ENCODE results near the gene KLK3.

The KLK3 gene

DNA sequence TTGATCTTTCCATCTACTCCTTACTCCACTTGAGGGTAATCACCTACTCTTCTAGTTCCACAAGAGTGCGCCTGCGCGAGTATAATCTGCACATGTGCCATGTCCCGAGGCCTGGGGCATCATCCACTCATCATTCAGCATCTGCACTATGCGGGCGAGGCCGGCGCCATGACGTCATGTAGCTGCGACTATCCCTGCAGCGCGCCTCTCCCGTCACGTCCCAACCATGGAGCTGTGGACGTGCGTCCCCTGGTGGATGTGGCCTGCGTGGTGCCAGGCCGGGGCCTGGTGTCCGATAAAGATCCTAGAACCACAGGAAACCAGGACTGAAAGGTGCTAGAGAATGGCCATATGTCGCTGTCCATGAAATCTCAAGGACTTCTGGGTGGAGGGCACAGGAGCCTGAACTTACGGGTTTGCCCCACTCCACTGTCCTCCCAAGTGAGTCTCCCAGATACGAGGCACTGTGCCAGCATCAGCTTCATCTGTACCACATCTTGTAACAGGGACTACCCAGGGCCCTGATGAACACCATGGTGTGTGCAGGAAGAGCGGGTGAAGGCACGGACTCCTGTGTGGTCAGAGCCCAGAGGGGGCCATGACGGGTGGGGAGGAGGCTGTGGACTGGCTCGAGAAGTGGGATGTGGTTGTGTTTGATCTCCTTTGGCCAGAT is 15.8 kb downstream of the KLK3 start:
- no peak overlapping the region for H3K27ac ChIP-seq (ENCODE audit: low read depth, low read length)
- H3K4me1 ChIP-seq (ENCODE audit: insufficient read depth, low read length), result no peaks in the 10 kb centered on the region
- no peak overlapping the region for H3K4me3 ChIP-seq (ENCODE audit: low read length)
- peaks cover 2% of the 10 kb centered on the region; the same call in 1 of the 2 replicates for H3K27me3 ChIP-seq (ENCODE audit: insufficient read depth, low read length)
- no peak overlapping the region for H3K9ac ChIP-seq (ENCODE audit: low read depth, low read length)
- 84% methylated on average over 26 of the region's 26 CpGs for WGBS
- 0 out of 2 replicates have a peak, but pooled peaks cover 9% of the 10 kb centered on the region for H3K9me3 ChIP-seq (ENCODE audit: insufficient read depth, low read depth, low read length)
- no peaks in the 10 kb centered on the region for H3K36me3 ChIP-seq (ENCODE audit: insufficient read depth, low read length)

DNA sequence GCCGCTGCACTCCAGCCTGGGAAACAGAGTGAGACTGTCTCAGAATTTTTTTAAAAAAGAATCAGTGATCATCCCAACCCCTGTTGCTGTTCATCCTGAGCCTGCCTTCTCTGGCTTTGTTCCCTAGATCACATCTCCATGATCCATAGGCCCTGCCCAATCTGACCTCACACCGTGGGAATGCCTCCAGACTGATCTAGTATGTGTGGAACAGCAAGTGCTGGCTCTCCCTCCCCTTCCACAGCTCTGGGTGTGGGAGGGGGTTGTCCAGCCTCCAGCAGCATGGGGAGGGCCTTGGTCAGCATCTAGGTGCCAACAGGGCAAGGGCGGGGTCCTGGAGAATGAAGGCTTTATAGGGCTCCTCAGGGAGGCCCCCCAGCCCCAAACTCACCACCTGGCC is 18.3 kb downstream of the KLK3 start, which contains the start of gene KLK2:
KLK2 (plus strand) TSS at position 384 of the 400 bp plus-strand sequence. CDS start 35 bp downstream, outside the sequence.
- H3K9me3 ChIP-seq (ENCODE audit: insufficient read depth, low read depth, low read length), result 0 out of 2 replicates have a peak, but pooled peaks cover 4% of the 10 kb centered on the region
- WGBS, result 75% methylated on average over 2 of the region's 3 CpGs
- no peak within 1 kb of the TSS for H3K27ac ChIP-seq (ENCODE audit: low read depth, low read length)
- no peak within 1 kb of the TSS for H3K4me3 ChIP-seq (ENCODE audit: low read length)
- H3K27me3 ChIP-seq (ENCODE audit: insufficient read depth, low read length), result peaks cover 2% of the 10 kb centered on the region; the same call in 1 of the 2 replicates
- no peak within 1 kb of the TSS for H3K9ac ChIP-seq (ENCODE audit: low read depth, low read length)
- no peaks in the 10 kb centered on the region for H3K36me3 ChIP-seq (ENCODE audit: insufficient read depth, low read length)
- no peaks in the 10 kb centered on the region for H3K4me1 ChIP-seq (ENCODE audit: insufficient read depth, low read length)

DNA sequence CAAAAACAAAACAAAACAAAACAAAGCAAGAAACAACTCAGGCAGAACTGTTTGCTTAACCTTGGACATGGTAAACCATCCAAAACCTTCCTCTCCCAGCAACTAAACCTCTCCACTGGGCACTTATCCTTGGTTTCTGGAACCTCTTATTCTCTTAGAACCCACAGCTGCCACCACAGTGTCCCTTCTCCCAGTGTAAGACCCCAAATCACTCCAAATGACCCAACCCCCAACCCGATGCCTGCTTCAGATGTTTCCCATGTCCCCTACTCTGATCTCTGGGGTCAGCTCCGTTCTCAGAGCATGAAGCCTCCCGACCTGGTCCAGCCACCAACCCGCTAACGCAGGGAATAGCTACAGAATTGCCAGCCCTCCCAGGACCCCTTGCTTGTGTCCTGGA is 19.5 kb downstream of the KLK3 start:
- 77% methylated on average over 5 of the region's 5 CpGs for WGBS

DNA sequence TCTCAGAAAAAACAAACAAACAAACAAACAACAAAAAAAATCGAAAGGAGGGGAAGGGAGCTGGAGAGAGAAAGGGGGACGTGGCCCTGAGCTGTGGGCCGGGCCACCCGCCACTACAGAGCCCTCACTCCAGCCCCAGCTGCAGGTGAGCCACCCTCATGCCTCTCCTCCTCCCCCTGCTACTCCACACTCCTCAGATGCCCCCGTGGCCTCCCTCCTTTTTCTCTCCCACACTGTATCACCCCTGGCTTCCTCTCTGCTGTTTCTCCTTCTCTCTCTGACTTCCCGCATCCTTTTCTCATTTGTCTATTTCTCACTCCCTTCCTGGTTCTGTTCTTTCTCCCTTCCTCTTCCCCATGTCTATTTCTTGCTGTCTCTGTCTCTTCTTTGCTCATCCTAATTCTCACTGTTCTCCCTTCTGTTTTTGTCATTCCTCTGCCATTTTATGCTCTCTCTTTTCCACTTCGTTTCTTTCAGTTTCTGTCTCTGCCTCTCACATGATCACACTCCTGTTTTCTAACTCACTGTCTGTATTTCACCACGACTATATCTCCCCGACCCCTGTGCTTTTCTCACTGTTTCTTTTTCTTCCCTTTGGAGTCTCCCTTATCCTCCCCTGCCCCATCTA is 21.2 kb downstream of the KLK3 start:
- Histone ChIP-seq H3K27ac (ENCODE audit: low read depth, low read length) (no peak overlapping the region), H3K4me1 (ENCODE audit: insufficient read depth, low read length) (no peaks in the 10 kb centered on the region), H3K9ac (ENCODE audit: low read depth, low read length) (no peak overlapping the region), H3K36me3 (ENCODE audit: insufficient read depth, low read length) (no peaks in the 10 kb centered on the region), H3K27me3 (ENCODE audit: insufficient read depth, low read length) (no peaks in the 10 kb centered on the region; the same call in 1 of the 2 replicates), H3K9me3 (ENCODE audit: insufficient read depth, low read depth, low read length) (0 out of 2 replicates have a peak, but pooled peaks cover under 1% of the 10 kb centered on the region), H3K4me3 (ENCODE audit: low read length) (no peak overlapping the region)
- 68% methylated on average over 7 of the region's 9 CpGs for WGBS

More for the DNA sequence above, 19.5 kb downstream of the KLK3 start:
- no peak overlapping the region for H3K4me3 ChIP-seq (ENCODE audit: low read length)
- H3K4me1 ChIP-seq (ENCODE audit: insufficient read depth, low read length), result no peaks in the 10 kb centered on the region
- peaks cover 2% of the 10 kb centered on the region; the same call in 1 of the 2 replicates for H3K27me3 ChIP-seq (ENCODE audit: insufficient read depth, low read length)
- no peak overlapping the region for H3K27ac ChIP-seq (ENCODE audit: low read depth, low read length)
- 0 out of 2 replicates have a peak, but pooled peaks cover 4% of the 10 kb centered on the region for H3K9me3 ChIP-seq (ENCODE audit: insufficient read depth, low read depth, low read length)
- H3K36me3 ChIP-seq (ENCODE audit: insufficient read depth, low read length), result no peaks in the 10 kb centered on the region
- no peak overlapping the region for H3K9ac ChIP-seq (ENCODE audit: low read depth, low read length)

DNA sequence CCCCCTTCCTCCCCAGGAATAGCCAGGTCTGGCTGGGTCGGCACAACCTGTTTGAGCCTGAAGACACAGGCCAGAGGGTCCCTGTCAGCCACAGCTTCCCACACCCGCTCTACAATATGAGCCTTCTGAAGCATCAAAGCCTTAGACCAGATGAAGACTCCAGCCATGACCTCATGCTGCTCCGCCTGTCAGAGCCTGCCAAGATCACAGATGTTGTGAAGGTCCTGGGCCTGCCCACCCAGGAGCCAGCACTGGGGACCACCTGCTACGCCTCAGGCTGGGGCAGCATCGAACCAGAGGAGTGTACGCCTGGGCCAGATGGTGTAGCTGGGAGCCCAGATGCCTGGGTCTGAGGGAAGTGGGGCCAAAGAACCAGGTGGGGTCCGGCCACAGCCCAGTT is 21.7 kb downstream of the KLK3 start:
- no peaks in the 10 kb centered on the region; the same call in 1 of the 2 replicates for H3K27me3 ChIP-seq (ENCODE audit: insufficient read depth, low read length)
- H3K36me3 ChIP-seq (ENCODE audit: insufficient read depth, low read length), result no peaks in the 10 kb centered on the region
- no peaks in the 10 kb centered on the region for H3K9me3 ChIP-seq (ENCODE audit: insufficient read depth, low read depth, low read length)
- WGBS, result 87% methylated on average over 7 of the region's 7 CpGs
- no peak overlapping the region for H3K4me3 ChIP-seq (ENCODE audit: low read length)
- H3K9ac ChIP-seq (ENCODE audit: low read depth, low read length), result no peak overlapping the region
- H3K27ac ChIP-seq (ENCODE audit: low read depth, low read length), result no peak overlapping the region
- H3K4me1 ChIP-seq (ENCODE audit: insufficient read depth, low read length), result no peaks in the 10 kb centered on the region

GRCh38 chr19:50877338-50877737 is 22.6 kb downstream of the KLK3 start:
- no peaks in the 10 kb centered on the region for H3K36me3 ChIP-seq (ENCODE audit: insufficient read depth, low read length)
- 0 out of 2 replicates have a peak, but pooled peaks cover 3% of the 10 kb centered on the region for H3K9me3 ChIP-seq (ENCODE audit: insufficient read depth, low read depth, low read length)
- no peak overlapping the region for H3K27ac ChIP-seq (ENCODE audit: low read depth, low read length)
- H3K27me3 ChIP-seq (ENCODE audit: insufficient read depth, low read length), result no peaks in the 10 kb centered on the region; the same call in 1 of the 2 replicates
- WGBS, result 59% methylated on average over 8 of the region's 8 CpGs
- H3K4me1 ChIP-seq (ENCODE audit: insufficient read depth, low read length), result no peaks in the 10 kb centered on the region
- H3K9ac ChIP-seq (ENCODE audit: low read depth, low read length), result no peak overlapping the region
- H3K4me3 ChIP-seq (ENCODE audit: low read length), result no peak overlapping the region

- H3K36me3 ChIP-seq (ENCODE audit: insufficient read depth, low read length), result no peaks in the 10 kb centered on the region
- no peaks in the 10 kb centered on the region for H3K4me1 ChIP-seq (ENCODE audit: insufficient read depth, low read length)
- 75% methylated on average over 5 of the region's 5 CpGs for WGBS
- 0 out of 2 replicates have a peak, but pooled peaks cover 3% of the 10 kb centered on the region for H3K9me3 ChIP-seq (ENCODE audit: insufficient read depth, low read depth, low read length)
- no peak overlapping the region for H3K9ac ChIP-seq (ENCODE audit: low read depth, low read length)
- no peak overlapping the region for H3K4me3 ChIP-seq (ENCODE audit: low read length)
- H3K27me3 ChIP-seq (ENCODE audit: insufficient read depth, low read length), result no peaks in the 10 kb centered on the region; the same call in 1 of the 2 replicates
- no peak overlapping the region for H3K27ac ChIP-seq (ENCODE audit: low read depth, low read length)
Measured at GRCh38 chr19:50878851-50879250, 24.1 kb downstream of the KLK3 start.

- 77% methylated on average over 5 of the region's 5 CpGs for WGBS
- Histone ChIP-seq H3K4me1 (ENCODE audit: insufficient read depth, low read length) (no peaks in the 10 kb centered on the region), H3K36me3 (ENCODE audit: insufficient read depth, low read length) (no peaks in the 10 kb centered on the region), H3K27me3 (ENCODE audit: insufficient read depth, low read length) (0 out of 2 replicates have a peak, but pooled peaks cover 2% of the 10 kb centered on the region), H3K27ac (ENCODE audit: low read depth, low read length) (no peak overlapping the region), H3K4me3 (ENCODE audit: low read length) (no peak overlapping the region), H3K9ac (ENCODE audit: low read depth, low read length) (no peak overlapping the region), H3K9me3 (ENCODE audit: insufficient read depth, low read depth, low read length) (0 out of 2 replicates have a peak, but pooled peaks cover 5% of the 10 kb centered on the region)
Measured at GRCh38 chr19:50880241-50880640, 25.5 kb downstream of the KLK3 start.

DNA sequence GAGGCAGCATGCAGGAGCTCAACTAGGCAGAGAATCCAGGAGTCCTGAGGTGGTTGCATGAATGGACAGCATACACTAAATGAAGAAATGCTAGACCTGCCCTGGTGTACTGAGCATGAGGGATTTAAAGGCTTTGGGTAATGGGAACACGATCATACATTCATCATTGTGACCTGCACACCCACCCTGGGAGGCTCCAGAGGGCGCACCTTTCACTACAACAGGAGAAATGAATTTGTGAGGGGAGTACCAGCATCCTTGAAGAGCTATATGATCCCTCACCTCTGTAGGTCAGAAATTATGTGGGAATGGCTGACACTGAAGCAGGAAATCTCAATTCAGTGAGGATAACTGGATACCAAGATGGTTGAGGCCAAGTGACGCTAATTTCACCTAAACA is 27.5 kb downstream of the KLK3 start:
- Histone ChIP-seq H3K9ac (ENCODE audit: low read depth, low read length) (no peak overlapping the region), H3K27ac (ENCODE audit: low read depth, low read length) (no peak overlapping the region), H3K27me3 (ENCODE audit: insufficient read depth, low read length) (0 out of 2 replicates have a peak, but pooled peaks cover 3% of the 10 kb centered on the region), H3K36me3 (ENCODE audit: insufficient read depth, low read length) (no peaks in the 10 kb centered on the region), H3K4me3 (ENCODE audit: low read length) (no peak overlapping the region), H3K9me3 (ENCODE audit: insufficient read depth, low read depth, low read length) (peaks cover 13% of the 10 kb centered on the region; the same call in 1 of the 2 replicates), H3K4me1 (ENCODE audit: insufficient read depth, low read length) (no peaks in the 10 kb centered on the region)
- 53% methylated on average over 3 of the region's 3 CpGs for WGBS

DNA sequence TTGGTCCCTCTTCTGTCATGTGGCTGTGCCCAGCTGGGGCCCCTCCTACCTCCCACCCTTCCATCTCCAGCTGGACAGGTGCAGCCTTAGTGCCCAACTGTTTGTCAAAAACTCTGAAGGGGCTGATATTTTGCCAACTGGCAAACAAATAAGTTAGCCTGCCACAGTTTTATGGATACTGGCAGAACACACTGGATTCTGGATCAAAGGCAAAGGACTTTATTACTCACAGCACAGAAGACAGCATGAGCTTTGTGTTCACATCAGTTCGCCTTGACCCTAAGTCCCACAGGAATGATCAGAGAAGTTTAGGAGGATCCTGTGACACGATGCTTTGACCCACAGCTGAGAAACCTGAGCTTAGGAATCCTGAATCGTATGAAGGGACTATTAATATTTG is 34.9 kb downstream of the KLK3 start:
- 64% methylated on average over 3 of the region's 3 CpGs for WGBS
- Histone ChIP-seq H3K9ac (ENCODE audit: low read depth, low read length) (no peak overlapping the region), H3K27me3 (ENCODE audit: insufficient read depth, low read length) (peaks cover 6% of the 10 kb centered on the region; the same call in 1 of the 2 replicates), H3K36me3 (ENCODE audit: insufficient read depth, low read length) (no peaks in the 10 kb centered on the region), H3K4me1 (ENCODE audit: insufficient read depth, low read length) (no peaks in the 10 kb centered on the region), H3K27ac (ENCODE audit: low read depth, low read length) (no peak overlapping the region), H3K4me3 (ENCODE audit: low read length) (no peak overlapping the region), H3K9me3 (ENCODE audit: insufficient read depth, low read depth, low read length) (peaks cover 37% of the 10 kb centered on the region)
